GM18861 (cell line): ENCODE data around the gene FLVCR1.
A peak's percentile ranks its signal among the peaks of the same experiment; 100 is the strongest.

ENCODE experiments used
- ATAC-seq: cut with Tn5 transposase; IDR thresholded peaks from one replicate; pipeline ENCODE4 v1.9.1; 2021; ENCODE audit not compliant: unreplicated experiment

Gene FLVCR1

DNA sequence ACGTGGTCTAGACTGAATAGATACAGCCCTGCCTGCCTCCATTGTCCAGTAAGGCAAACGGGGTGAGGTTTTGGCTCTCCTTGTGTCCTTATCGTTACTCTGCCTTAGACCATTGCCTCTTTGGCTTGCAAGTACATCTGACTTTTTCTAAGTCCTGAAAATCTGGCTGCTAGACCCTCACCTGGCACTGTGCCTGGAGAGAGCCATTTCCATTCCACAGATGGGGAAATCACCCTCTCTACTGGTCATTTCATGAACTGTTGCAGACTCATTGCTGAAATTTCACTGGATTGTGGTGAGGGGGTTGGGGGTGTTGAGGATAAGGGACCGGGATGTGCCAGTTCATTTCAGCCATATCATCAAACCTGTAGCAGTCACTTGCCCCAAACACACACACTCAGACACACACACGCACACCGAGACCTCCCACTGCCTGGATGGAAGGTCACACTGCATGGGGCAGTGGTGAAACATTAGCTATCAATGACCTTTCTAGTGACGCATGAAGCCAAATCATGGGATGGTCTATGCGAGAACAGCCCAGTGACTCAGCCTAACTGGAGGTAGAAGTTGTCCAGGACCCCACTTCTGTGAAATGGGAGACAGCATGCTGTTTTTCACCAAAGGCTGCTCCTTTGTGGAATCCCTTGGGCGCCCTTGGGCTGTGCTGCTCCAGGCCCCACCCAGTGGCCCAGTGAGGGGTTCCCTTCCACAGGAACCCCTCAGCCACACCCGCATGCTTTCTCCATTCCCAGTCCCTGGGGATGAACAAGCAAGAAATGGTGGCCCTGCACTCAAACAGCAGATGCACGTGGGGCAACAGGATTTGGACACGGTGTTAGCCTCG, 57.4 kb downstream of the FLVCR1 start:
- ATAC-seq = no peak

DNA sequence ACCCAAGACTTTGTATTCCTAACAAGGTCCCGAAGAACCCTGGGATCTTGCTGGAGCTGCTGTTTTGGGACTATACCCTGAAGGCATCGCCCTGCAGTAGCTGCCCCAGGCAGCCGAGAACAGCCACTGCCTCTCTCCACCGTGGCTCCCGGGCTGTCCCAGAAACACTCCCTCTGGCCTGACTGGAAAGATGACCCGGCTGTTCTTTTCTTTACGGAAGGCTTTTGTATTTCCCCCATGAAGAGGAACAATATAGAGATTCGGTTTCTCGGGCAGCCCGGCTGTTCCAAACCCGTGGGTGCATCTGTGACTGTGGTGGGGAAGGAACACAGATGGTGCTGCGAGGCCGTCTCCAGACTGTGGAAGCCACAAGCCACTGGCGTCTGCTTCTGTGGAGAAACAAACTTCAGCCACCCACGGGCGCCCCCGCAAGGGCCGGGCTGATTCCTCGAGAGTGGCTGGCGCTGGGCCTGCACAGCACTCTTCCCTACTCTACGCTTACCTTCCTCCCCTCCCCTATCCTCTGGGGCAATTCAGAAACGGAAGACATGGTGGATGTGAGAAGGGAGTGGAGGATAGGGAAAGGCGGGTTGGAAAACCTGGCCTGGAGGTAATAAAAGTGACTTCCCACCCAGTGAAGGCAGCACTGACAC, 58.5 kb downstream of the FLVCR1 start:
- ATAC-seq = no peak

DNA sequence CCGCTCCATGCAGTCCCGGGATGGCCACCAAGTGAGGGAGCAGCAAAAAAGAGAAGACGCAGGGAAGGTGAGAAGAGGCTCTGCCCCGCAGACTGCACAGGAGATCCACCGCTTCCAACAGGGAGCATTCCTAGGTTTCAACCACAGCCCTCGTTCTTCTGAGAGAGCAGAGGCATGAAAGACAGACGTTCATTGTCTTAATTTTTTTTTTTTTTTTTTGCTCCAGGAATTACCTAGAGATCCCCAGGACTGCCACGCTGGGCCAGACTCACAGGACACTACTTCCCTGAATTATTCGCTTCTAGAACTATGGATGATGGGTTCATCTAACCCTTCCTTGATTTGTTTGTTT, 59.0 kb downstream of the FLVCR1 start:
- ATAC-seq = no peak

DNA sequence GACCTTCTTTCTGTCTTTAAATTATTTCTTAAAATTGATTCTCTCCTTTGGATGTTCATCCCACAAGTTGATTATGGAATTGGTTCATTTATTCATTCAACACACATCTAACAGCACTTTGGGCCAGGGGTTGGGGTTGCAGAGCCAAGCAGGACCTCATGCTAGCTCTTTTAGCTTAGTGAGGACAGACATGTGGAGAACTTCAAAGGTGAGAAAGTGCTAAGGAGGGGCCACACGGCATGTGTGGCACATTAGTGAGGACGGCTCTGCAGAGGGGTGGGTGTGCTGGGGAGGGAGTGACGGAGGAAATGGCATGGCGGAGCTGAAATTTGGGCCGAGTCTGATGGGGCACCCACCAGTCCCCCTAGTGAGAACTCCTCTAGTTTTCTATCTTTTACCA, 59.8 kb downstream of the FLVCR1 start:
- no peak for ATAC-seq

DNA sequence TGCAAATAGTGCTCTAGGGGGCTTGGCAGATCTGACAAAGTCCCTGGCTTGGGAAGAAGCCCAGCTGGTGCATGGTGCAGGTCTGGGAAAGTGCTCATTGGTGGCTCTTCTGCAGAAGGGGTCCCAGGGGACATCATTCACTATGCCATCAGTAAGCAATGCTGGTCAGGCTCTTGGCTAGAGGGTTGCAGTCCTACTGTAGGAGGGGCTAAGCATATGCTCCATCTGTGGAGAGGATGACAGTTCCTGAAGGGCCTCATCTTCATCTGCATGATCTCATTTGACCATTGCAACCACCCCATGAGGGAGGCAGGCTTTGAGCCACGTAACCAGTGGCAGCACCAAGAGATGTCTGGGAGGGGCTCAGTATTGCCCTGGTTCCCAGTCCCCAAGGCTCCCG, 60.7 kb downstream of the FLVCR1 start:
- no peak for ATAC-seq

DNA sequence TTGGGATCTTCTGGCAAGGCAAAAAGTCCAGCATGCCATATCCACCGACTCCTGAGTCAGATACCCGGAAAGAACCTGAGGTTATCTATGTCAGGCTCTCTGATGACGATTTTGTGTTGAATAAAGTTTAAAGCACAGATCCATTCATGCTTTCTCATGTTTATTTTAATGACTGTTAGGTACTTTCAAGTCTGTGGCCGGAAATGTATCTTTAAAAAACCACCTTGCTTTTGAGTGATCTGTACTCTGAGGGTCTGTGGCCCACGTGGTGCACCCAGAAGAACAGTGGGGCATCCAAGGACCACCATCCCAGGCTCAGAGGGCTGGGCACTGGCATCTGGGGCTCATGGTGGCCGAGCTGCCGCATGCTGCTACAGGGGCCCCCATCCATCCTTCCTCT, 62.2 kb downstream of the FLVCR1 start:
- ATAC-seq = no peak

DNA sequence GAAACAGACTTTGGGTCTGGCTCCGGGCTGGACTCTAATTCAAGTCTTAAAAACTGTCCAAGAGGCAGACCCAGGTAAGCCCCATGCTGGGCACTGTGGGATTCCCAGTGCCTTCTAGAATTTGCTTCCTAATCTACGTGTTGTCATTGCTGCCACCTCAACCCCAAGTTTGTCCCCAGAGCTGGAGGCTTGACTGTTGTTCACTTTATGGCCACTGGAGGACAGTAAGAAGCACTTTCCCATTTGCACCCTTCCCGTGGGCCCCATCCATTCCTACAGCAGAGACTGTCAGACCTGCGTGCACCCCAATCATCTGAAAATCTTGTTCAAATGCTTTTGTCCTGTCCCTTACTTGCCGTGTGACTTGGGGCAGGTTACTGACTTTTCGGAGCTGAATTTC, 62.8 kb downstream of the FLVCR1 start:
- ATAC-seq = no peak

DNA sequence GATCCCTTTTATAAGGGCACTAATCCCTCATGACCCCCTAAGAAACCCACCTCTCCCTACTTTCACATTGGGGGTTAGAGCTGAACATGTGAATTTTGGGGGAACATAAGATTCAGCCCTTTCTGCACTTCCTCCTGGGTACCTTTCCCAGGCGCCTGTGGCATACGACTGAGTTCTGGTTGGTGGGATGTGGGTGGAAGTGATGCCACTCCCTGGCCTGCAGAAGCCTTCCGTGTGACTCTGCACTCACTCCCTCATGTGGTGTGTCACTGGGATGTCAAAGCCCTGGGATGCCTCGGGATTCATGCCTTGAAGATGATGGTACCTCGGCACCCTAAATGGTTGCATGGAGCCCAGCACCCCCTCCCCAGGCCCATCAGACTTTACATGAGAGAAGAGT, 63.9 kb downstream of the FLVCR1 start:
- ATAC-seq = no peak

DNA sequence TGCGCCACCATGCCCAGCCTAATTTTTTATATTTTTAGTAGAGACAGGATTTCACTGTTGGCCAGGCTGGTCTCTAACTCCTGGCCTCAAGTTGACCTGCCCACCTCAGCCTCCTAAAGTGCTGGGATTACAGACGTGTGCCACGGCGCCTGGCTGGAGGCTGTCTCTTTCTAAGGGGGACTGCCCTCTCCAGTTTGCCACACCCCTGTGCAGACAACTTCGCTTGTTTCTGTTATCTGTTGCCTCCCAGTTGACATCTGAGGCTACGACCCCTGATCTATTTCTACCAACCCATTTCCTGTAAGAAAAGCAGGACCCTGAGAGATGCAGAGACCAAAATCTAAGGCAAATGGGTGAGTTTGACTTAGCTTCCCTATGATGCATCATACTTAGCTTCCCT, 68.3 kb downstream of the FLVCR1 start:
- ATAC-seq = no peak

DNA sequence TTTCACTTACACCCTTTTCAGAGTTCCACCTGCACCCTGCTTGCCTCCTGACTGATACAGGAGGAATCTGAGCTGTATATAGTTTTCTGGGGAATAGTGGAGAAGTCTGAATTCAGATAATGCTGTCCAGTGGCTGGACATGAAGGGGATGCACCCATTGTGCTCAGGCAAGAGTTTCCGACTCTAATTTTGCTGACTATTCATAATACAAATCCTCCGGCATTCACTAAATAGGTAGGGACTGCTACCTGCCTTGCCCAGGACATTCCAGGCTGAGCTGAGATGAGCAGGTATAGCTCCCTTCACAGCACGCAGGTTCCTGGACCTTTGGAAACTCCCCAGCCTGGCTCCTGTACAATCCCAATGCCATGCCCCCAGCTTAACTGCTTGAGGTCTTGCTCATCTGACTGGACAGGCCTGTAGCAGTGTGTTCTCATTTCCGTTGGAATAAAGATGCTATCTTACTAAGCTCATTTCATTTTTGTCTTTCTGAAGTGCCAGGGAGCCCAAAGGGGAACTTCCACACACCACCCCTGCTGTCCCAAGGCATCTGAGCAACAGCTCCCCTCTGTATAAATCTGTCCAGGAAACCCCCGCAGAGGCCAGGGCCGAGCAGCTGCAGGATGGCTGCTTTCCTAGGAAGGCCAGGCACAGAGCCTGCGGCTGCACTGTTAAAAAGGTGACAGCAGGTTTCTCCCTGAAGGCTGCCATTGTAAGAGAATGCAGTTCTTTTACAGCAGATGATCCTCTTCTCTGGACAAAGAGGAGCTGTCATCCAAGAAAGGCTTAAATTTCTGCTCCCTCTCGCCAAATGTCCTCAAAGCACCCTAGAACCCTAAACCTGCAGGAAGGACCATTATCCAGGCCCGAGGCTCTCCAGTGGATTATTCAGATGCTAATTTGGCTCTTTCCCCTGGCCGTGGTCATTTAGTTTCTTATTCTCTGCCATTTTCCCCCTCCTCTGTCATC, 70.5 kb downstream of the FLVCR1 start:
- peak; percentile 66 for ATAC-seq

DNA sequence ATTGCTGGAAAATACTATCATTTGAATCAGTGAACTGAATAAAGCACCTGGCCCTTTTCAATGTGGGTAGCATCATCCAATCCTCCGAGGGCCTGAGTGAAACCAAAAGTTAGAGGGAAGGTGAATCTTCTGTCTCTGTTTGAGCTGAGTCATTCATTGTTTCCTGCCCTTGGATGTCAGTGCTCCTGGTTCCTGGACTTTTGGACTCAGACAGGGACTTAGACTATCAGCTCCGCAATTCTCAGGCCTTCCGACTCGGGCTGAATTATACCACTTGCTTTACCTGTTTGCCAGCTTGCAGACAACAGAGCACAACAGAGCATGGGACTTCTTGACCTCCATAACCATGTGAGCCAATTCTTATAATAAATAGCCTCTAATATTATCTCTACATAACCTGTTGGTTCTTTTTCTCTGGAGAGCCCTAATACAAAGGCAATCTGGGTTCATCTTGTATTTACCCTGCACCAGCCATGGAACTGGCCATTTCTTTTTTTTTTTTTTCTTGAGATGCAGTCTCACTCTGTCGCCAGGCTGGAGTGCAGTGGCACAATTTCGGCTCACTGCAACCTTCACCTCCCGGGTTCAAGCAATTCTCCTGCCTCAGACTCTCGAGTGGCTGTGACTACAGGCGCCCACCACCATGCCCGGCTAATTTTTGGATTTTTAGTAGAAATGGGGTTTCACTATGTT, 73.1 kb downstream of the FLVCR1 start:
- no peak for ATAC-seq

DNA sequence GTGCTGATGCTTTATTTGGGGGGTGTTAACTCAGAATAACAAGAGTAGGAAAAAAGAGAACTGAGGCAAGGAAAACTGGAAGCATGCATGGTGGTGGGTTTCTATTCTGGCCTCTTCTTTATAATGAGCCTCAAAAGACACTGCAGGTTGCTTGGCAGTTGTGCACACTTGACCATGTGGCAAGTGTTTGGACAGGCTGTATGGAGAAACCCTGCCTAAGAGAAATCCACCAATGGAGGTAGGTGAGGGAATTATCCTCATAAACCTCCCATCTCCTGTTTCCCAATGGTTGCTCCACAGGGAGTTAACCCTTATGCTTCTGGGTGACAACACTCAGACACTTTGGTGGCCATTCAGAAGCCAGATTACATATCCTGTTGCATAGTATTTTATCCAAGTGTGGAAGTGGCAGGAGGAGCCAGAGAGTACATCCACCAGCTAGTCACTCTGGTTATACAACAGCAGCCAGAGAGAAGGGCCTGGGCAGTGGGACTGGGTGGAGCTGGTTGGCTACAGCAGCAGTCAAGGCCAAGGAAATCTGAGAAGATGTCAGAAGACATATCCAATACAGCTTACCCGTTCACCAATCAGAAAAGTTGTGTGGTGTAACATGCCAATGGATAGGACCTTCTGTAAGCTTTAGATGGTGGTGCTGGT, 75.9 kb downstream of the FLVCR1 start:
- ATAC-seq = no peak

DNA sequence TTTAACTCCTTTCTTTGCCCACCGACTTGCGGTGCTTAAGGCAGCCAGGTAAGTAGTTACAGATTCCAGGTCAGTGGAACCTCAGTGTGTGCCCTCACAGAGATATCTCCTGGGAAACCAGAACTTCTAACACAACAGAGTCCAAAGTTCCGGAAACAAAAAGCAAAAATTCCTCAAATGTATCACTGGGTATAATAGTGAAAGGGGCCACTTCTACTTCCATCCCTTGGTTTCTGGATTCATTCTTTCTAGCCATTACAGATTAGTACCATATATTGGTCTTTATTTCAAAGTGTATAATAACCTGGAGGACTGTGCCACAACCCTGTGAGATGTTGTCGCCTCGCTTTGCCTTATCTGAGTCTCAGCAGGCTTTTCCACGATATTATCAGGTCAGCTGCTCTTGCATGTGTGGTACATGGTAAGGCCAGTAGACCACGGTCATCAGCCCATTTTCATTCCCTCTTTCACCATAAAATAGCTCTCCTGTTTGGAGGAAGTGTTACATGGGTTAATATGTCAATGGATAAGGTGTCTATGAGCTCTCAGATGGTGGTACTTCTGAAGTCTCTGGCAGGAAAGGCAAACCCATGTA, 77.4 kb downstream of the FLVCR1 start:
- no peak for ATAC-seq

DNA sequence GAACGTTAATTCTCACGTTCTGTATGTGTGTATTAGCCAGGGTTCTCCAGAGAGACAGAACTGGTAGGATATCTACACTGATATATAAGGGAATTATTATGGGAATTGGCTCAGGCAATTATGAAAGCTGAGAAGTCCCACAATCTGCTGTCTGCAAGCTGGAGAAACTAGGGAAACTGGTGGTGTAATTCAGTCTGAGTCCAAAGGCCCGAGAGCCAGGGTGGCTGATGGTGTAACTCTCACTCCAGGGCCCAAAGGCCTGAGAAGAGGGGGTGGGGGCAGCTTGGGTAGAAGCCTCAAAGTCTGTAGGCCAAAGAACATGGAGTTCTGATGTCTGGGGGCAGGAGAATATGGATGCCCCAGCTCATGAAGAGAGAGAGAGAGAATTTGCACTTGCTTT, 79.0 kb downstream of the FLVCR1 start:
- no peak for ATAC-seq

DNA sequence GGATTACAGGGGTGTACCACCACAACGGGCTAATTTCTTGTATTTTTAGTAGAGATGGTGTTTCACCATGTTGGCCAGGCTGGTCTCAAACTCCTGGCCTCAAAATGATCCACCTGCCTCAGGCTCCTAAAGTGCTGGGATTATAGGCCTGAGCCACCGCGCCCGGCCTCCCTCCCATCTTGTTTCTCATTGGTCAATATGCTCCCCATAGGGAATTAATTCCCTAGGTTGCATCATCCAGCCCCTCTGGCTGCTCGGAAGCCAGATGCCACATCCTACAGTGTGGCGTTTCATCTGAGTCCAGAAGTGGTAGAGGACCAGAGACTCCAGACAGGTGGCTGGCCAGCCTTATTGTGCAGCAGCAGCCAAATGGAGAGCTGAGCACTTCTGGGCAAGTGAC, 80.8 kb downstream of the FLVCR1 start:
- no peak for ATAC-seq

DNA sequence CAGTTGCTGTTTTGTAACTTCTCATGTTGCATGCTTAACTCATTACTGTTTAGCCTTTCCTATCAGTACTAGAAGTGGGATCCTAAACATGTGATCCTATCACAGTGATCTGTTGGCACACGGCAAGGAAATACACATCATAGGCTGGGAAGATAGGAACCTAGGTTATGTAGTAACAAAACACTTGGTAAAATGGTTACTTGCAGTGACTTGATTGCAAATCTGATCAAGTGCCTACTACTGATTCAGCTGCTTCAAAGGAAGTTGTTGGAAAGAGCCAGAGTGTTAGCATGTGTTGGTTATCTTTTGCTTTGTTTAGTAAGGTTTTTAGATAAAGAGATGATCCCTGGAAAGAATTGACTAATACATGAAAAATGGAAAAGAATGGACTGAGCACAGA, 83.4 kb downstream of the FLVCR1 start:
- ATAC-seq = no peak

DNA sequence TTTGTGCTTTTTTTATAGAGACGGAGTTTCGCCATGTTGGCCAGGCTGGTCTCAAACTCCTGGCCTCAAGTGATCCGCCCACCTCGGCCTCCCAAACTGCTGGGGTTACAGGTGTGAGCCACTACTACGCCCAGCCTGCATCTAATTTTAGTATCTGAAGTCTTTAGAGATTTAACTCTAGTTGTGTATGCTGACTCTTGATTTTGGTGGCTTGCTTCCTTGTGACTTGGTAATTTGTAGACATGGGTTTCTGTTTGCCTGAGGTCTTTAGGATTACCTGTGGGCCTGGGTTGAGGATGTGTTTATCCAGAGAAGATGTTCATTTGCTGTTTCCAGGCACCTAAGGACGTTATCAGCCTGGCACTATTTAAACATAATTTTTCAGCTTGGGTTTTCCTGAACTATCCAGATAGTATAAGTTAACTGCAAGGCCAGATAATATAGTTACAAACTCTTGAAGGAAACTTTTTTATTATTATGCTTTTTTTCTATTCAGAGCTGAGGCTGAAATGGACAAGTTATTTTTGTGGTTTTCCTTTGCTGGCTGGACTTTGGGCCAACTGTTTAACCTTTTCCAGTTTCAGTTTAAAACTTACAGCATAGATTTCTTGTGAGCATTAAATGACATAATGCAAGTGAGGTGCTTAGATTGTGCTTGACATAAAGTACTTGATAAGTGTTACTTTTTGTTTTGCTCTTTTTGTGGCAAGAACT, 84.8 kb downstream of the FLVCR1 start:
- no peak for ATAC-seq

DNA sequence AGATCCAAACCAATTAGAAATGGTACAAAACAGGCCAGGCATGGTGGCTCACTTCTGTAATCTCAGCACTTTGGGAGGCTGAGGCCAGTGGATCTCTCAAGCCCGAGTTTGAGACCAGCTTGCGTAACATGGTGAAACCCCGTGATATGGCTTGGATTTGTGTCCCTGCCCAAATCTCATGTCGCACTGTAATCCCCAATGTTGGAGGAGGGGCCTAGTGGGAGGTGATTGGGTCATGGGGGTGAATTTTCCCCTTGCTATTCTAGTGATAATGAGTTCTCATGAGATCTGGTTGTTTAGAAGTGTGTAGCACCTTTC, 85.3 kb downstream of the FLVCR1 start:
- ATAC-seq = no peak

DNA sequence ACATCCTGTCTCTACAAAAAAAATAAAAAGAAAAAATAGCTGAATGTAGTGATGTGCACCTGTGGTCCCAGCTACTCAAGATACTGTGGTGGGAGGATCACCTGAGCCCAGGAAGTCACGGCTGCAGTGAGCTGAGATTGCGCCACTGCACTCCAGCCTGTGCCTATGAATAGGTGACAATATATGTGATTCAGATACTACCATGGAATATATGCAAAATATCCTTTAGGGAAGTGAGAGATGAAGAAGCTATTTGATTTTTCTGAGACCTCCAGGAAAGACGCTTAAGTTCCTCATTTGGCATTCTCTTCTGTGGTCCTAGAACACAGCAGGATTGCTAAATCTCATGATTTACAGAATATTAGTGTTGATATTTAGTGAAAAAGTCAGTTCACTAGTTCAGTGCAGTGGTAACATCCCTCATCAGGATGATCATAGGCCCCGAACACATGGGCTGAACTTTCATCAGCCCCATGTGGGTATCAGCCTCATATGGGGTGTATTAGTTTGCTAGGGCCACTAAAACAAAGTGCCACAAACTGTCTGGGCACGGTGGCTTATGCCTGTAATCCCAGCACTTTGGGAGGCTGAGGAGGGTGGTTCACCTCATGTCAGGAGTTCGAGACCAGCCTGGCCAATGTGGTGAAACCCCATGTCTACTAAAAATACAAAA, 86.3 kb downstream of the FLVCR1 start:
- ATAC-seq = peak; percentile 41
